ENCODE results near the gene ALDH6A1. TPM values are rescaled to one million over a fixed set of nuclear protein-coding genes. Genes with fewer than 3 reads are reported as not detected.
A peak's percentile ranks its signal among the peaks of the same experiment; 100 is the strongest.
"Not testable (repeated sequence)": the region's sequence is repeated elsewhere in the genome, so short reads cannot be mapped to it uniquely, and the experiment has no call there.

ALDH6A1 gene
- total RNA-seq (2012; rRNA removed) = 10.0 and 10.1 TPM in 2 replicates

- peak within 1 kb of the TSS; percentile 87 for H3K4me3 ChIP-seq (ENCODE audit: low read length)
- no peaks in the 10 kb centered on the region for H3K36me3 ChIP-seq (ENCODE audit: insufficient read depth, low read length)
- no peaks in the 10 kb centered on the region for H3K9me3 ChIP-seq (replicated peaks; ENCODE audit: low read length)
- H3K4me2 ChIP-seq (ENCODE audit: low read length) = peak within 1 kb of the TSS; percentile 95
- H3K4me1 ChIP-seq (ENCODE audit: control insufficient read depth, insufficient read depth, low read length) = peaks cover 14% of the 10 kb centered on the region
- H3K9ac ChIP-seq (ENCODE audit: low read depth, low read length) = peak within 1 kb of the TSS; percentile 90
- H3K27me3 ChIP-seq (ENCODE audit: control insufficient read depth, insufficient read depth, low read length) = no peaks in the 10 kb centered on the region
These were observed at the start of gene ALDH6A1, which contains the start of gene LIN52 for GRCh38 chr14:74084277-74085046. Gene ALDH6A1, minus strand, starts transcription at chr14:74084453. Its CDS starts 59 bp downstream, at chr14:74084394. Gene LIN52, plus strand, starts transcription at chr14:74084956. Its CDS starts 19 bp downstream, at chr14:74084975.

GRCh38 chr14:74127634-74128033, 43.4 kb upstream of the ALDH6A1 start:
- H3K9me3 ChIP-seq (replicated peaks; ENCODE audit: low read length) = no peaks in the 10 kb centered on the region
- no peak overlapping the region for H3K4me2 ChIP-seq (ENCODE audit: low read length)
- H3K4me1 ChIP-seq (ENCODE audit: control insufficient read depth, insufficient read depth, low read length) = no peaks in the 10 kb centered on the region
- H3K4me3 ChIP-seq (ENCODE audit: low read length) = no peak overlapping the region
- H3K27me3 ChIP-seq (ENCODE audit: control insufficient read depth, insufficient read depth, low read length) = no peaks in the 10 kb centered on the region
- no peaks in the 10 kb centered on the region for H3K36me3 ChIP-seq (ENCODE audit: insufficient read depth, low read length)
- H3K9ac ChIP-seq (ENCODE audit: low read depth, low read length) = no peak overlapping the region

- Histone ChIP-seq H3K27me3 (ENCODE audit: control insufficient read depth, insufficient read depth, low read length) (no peaks in the 10 kb centered on the region), H3K4me3 (ENCODE audit: low read length) (no peak overlapping the region), H3K36me3 (ENCODE audit: insufficient read depth, low read length) (no peaks in the 10 kb centered on the region), H3K9me3 (replicated peaks; ENCODE audit: low read length) (no peaks in the 10 kb centered on the region), H3K9ac (ENCODE audit: low read depth, low read length) (no peak overlapping the region), H3K4me1 (ENCODE audit: control insufficient read depth, insufficient read depth, low read length) (no peaks in the 10 kb centered on the region), H3K4me2 (ENCODE audit: low read length) (no peak overlapping the region)
These were observed 42.2 kb upstream of the ALDH6A1 start for GRCh38 chr14:74126315-74127013.

- not testable (repeated sequence) for H3K4me2 ChIP-seq (ENCODE audit: low read length); H3K36me3 ChIP-seq (ENCODE audit: insufficient read depth, low read length); H3K4me1 ChIP-seq (ENCODE audit: control insufficient read depth, insufficient read depth, low read length); H3K9me3 ChIP-seq (replicated peaks; ENCODE audit: low read length); H3K9ac ChIP-seq (ENCODE audit: low read depth, low read length); H3K4me3 ChIP-seq (ENCODE audit: low read length); H3K27me3 ChIP-seq (ENCODE audit: control insufficient read depth, insufficient read depth, low read length)
These were observed 41.2 kb upstream of the ALDH6A1 start for GRCh38 chr14:74125487-74125886.

GRCh38 chr14:74111395-74112216, 27.4 kb upstream of the ALDH6A1 start:
- H3K9ac ChIP-seq (ENCODE audit: low read depth, low read length); H3K4me3 ChIP-seq (ENCODE audit: low read length); H3K4me1 ChIP-seq (ENCODE audit: control insufficient read depth, insufficient read depth, low read length); H3K27me3 ChIP-seq (ENCODE audit: control insufficient read depth, insufficient read depth, low read length); H3K4me2 ChIP-seq (ENCODE audit: low read length); H3K36me3 ChIP-seq (ENCODE audit: insufficient read depth, low read length); H3K9me3 ChIP-seq (replicated peaks; ENCODE audit: low read length): not testable (repeated sequence)

- no peaks in the 10 kb centered on the region for H3K36me3 ChIP-seq (ENCODE audit: insufficient read depth, low read length)
- no peak overlapping the region for H3K4me2 ChIP-seq (ENCODE audit: low read length)
- H3K9ac ChIP-seq (ENCODE audit: low read depth, low read length) = no peak overlapping the region
- H3K4me1 ChIP-seq (ENCODE audit: control insufficient read depth, insufficient read depth, low read length) = no peaks in the 10 kb centered on the region
- H3K9me3 ChIP-seq (replicated peaks; ENCODE audit: low read length) = no peaks in the 10 kb centered on the region
- H3K4me3 ChIP-seq (ENCODE audit: low read length) = no peak overlapping the region
- no peaks in the 10 kb centered on the region for H3K27me3 ChIP-seq (ENCODE audit: control insufficient read depth, insufficient read depth, low read length)
These were observed 25.1 kb upstream of the ALDH6A1 start for GRCh38 chr14:74109369-74109768.

GRCh38 chr14:74105381-74105780, 21.1 kb upstream of the ALDH6A1 start:
- Histone ChIP-seq H3K4me3 (ENCODE audit: low read length) (no peak overlapping the region), H3K4me2 (ENCODE audit: low read length) (no peak overlapping the region), H3K27me3 (ENCODE audit: control insufficient read depth, insufficient read depth, low read length) (no peaks in the 10 kb centered on the region), H3K4me1 (ENCODE audit: control insufficient read depth, insufficient read depth, low read length) (no peaks in the 10 kb centered on the region), H3K9me3 (replicated peaks; ENCODE audit: low read length) (no peaks in the 10 kb centered on the region), H3K9ac (ENCODE audit: low read depth, low read length) (no peak overlapping the region), H3K36me3 (ENCODE audit: insufficient read depth, low read length) (peaks cover 3% of the 10 kb centered on the region)

- Histone ChIP-seq H3K9me3 (replicated peaks; ENCODE audit: low read length) (no peaks in the 10 kb centered on the region), H3K27me3 (ENCODE audit: control insufficient read depth, insufficient read depth, low read length) (no peaks in the 10 kb centered on the region), H3K36me3 (ENCODE audit: insufficient read depth, low read length) (no peaks in the 10 kb centered on the region), H3K4me1 (ENCODE audit: control insufficient read depth, insufficient read depth, low read length) (peaks cover 7% of the 10 kb centered on the region), H3K4me2 (ENCODE audit: low read length) (no peak overlapping the region), H3K4me3 (ENCODE audit: low read length) (no peak overlapping the region), H3K9ac (ENCODE audit: low read depth, low read length) (no peak overlapping the region)
These were observed 5.2 kb upstream of the ALDH6A1 start for GRCh38 chr14:74089251-74090020.

- Histone ChIP-seq H3K4me1 (ENCODE audit: control insufficient read depth, insufficient read depth, low read length) (peaks cover 14% of the 10 kb centered on the region), H3K4me2 (ENCODE audit: low read length) (peak overlapping the region; percentile 93), H3K9me3 (replicated peaks; ENCODE audit: low read length) (no peaks in the 10 kb centered on the region), H3K27me3 (ENCODE audit: control insufficient read depth, insufficient read depth, low read length) (no peaks in the 10 kb centered on the region), H3K9ac (ENCODE audit: low read depth, low read length) (peak overlapping the region; percentile 90), H3K4me3 (ENCODE audit: low read length) (peak overlapping the region; percentile 87), H3K36me3 (ENCODE audit: insufficient read depth, low read length) (no peaks in the 10 kb centered on the region)
These were observed 1.6 kb upstream of the ALDH6A1 start for GRCh38 chr14:74085828-74086227.

- H3K4me2 ChIP-seq (ENCODE audit: low read length) = peak overlapping the region; percentile 93
- H3K9ac ChIP-seq (ENCODE audit: low read depth, low read length) = peak overlapping the region; percentile 90
- H3K27me3 ChIP-seq (ENCODE audit: control insufficient read depth, insufficient read depth, low read length) = no peaks in the 10 kb centered on the region
- H3K4me1 ChIP-seq (ENCODE audit: control insufficient read depth, insufficient read depth, low read length) = peaks cover 14% of the 10 kb centered on the region
- no peaks in the 10 kb centered on the region for H3K36me3 ChIP-seq (ENCODE audit: insufficient read depth, low read length)
- H3K9me3 ChIP-seq (replicated peaks; ENCODE audit: low read length) = no peaks in the 10 kb centered on the region
- peak overlapping the region; percentile 87 for H3K4me3 ChIP-seq (ENCODE audit: low read length)
These were observed 889 bp upstream of the ALDH6A1 start for GRCh38 chr14:74085047-74085637.
